Activated gamma-delta T cell treated with anti-CD3 and anti-CD28 coated beads, Interleukin-2, amount 50 U/mL, for 16 hours (primary cell): Measurements from ENCODE around the gene PLA2G2A.
"Not testable (repeated sequence)": the region's sequence is repeated elsewhere in the genome, so short reads cannot be mapped to it uniquely, and the experiment has no call there.

Experiments used
- DNase-seq: peaks from one replicate; pipeline ENCODE4 v3.0.0-alpha.2; 2020; ENCODE audit warnings: low read depth

The PLA2G2A gene

DNA sequence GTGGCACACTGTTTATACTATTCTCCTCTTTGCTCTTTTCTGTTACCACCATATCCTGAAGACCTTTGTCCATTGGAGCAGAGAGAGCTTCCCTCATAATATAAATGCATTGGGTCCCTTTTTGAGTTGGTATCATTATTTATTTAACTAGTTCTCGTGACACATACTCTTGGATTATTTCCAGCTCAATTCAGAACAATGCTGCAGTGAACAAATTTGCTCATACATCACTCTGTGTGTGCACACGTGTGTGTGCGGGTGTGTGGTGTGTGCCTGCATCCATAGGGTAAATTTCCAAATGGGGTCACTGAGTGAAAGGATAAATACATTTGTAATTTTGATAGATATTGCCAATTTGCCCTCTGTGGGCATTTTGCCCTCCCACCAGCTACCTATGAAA, 5.8 kb downstream of the PLA2G2A start:
- no peak for DNase-seq

DNA sequence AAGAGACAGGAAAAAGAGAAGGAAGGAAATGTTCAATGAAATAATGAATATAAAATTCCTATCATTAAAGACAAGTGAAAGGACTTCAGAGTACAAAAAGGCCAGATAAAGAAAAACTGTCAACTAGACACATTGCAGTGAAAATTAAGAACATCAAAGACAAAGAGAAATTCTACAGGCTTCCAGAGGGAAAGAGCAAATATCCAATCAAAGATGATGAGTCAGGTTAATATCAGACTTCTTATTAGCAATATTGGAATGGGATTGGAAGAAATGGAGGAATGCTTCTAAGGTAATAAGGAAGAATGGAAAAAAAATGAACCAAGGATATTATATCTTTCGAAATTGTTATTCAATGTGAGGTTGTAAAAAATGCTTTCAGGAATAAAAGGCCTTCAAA, 7.8 kb downstream of the PLA2G2A start:
- DNase-seq, result no peak

DNA sequence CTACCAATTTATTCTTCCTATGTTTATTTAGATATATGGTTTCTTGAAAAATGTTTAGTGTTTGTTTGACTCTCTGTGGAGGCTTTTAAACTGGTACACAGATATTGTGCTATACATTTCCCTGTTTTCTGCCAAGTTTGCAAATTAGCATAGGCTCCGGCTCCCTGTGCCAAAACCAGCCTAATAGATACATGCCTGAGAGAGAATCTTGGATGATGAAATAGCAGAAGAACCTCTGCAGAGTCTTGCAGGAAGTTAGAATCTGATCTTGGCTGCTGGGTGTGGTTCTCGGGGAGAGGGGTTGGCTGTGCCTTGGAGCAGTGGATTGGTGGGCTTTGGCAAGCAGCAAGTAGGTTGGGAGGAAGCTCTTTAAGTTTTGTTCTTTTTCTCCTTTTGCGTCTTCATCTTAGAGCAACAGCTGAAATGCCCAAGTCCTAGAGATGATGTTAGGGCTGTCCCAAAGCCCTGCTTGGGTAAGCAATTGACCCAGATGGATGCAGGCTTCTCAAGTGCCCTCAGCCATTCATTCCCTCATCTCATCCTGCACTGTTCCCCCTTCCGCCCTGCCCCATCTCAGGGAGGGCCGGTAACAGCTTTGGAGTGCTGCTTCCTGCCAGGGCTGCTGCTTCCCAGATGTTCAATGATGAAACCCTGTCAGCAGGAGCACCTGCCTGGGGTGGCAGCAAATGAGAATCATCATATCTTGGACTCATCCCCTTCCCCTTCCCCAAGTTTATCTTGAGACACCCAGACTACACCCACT, 9.3 kb downstream of the PLA2G2A start:
- DNase-seq, result no peak

DNA sequence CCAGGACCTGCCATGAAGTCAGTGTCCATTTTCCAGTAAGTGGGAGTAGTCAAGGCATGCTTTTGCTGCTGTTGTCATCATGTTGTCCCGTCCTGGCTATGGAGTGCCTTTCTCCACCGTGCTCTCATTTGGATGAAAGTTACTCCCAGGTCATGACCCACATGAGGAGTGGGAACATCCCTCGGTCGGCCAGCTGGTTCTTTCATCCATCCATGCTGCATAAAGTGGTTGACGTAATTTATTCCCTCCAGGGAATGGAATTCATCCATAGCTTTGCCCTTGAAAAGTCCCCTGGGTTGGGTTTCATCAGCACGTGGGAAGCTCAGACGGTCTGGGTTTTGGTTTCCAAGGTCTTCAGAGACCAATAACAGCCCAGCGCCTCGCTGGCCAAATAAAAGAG, 11.6 kb downstream of the PLA2G2A start:
- DNase-seq, result no peak

DNA sequence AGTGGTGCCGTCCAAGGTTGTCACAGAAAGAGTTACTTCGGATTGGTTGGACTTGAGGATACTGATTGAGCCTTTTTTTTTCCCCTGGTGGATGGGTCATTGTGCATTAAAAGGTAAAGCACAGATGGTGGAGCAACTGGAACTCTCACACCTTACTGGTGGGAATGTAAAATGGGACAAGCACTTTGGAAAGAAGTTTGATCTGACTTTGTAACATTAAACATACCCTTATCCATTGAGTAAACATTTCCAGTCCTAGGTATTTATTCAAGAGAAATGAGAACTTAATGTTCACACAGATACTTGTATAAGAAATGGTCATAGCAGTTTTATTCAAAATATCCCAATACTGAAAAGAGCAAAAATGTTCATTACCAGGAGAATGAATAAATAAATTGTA, 14.9 kb downstream of the PLA2G2A start:
- no peak for DNase-seq

DNA sequence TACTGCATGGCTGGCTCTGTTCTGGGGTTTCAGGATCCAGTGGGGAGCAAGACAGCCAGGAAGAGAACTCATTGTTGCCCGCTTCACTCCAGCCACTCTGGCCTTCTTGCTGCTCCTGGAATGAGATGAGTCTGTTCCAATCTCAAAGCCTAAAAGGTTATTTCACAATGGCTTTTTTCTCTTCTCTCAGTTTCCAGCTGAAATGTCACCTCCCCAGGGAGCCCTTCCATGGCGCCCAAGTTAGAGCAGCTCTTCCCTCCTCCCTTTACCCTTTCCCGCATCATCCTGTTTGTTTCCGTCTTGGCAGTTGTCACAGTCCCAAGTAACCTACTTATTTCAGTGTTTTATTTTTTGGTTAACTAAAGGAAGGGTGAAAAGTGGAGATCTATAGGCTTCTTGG, 15.8 kb downstream of the PLA2G2A start:
- DNase-seq, result no peak

DNA sequence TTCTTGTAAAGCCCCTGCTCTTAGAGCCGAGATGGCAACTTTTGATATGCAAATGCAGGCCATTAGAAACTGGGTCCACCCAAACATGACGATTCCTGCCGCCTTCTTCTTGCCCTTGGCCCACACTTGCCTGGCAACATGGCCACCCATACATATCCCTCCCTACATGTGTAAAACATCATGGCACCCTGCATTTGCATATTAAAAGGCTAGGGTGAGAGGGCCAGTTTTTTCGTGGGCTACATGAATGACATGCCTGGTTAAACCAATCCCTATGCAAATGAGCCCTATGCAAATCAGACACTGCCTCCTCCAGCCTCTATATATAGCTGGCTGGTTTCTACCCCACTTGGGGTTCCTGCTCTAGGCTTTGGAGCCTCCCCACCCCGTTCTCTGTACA, 18.8 kb downstream of the PLA2G2A start:
- DNase-seq, result no peak

DNA sequence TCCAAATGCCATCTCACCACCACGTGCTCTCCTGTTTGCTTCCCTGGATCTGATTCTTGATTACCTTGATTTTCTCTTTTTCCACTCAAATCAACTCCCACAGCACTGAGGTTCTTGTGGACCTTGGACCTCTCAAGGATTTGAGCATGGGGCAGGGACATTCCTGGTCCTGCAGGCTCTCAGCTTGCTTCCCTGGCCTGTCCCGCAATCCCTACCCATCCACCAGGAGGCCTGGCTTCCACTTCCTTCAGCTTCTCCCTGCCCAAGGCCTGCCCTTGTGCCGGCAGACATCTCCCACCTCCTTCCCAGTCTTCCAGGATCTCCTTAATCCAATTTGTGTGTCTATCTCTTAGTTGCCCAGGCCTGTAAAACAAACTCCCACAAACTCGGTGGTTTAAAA, 21.6 kb downstream of the PLA2G2A start:
- DNase-seq, result no peak

DNA sequence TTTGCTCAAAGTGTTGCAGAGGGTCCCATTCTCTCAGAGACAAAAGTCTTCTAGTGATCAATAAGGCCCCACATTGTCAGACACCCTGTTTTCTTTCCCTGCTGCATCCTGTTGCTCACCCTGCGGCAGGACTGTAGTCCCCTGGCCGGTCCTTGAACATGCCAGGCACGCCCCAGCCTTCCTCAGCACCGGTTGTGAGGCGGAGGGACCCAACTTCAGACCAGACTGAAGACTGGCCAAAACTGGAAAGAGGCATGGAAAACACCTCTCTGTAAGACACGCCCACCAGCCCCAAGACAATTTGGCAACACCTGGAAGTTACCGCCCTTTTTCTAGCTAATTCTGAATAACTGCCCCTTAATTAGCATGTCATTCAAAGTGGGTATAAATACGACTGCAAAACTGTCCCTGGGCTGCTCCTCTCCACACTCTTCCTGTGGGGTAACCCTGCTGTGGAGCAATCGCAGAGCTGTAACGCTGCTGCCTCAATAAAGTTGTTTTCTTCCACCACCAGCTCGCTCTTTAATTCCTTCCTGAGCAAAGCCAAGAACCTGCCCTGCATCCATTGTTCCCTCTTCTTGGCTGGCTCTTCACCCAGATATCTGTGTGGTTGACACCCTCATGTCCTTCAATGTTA, 23.8 kb downstream of the PLA2G2A start:
- DNase-seq, result no peak

DNA sequence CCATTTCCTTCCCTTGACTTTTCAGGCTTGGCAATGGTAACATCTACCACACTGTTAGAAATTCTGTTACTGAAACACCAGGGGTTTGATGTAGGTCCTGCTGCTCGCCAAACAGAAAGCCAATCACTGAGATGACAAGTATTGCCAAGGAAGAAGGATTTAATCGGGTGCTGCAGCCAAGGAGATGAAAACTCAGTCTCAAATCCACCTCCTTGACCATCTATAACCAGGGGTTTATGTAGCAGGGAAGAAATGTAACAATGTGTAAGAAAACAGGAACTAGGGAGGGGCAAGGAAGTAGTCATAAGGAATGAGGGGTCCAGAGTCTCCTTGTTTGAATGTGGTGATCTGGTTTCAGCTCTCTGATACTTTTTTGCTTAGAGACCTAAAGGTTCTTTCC, 25.4 kb downstream of the PLA2G2A start:
- DNase-seq, result no peak

DNA sequence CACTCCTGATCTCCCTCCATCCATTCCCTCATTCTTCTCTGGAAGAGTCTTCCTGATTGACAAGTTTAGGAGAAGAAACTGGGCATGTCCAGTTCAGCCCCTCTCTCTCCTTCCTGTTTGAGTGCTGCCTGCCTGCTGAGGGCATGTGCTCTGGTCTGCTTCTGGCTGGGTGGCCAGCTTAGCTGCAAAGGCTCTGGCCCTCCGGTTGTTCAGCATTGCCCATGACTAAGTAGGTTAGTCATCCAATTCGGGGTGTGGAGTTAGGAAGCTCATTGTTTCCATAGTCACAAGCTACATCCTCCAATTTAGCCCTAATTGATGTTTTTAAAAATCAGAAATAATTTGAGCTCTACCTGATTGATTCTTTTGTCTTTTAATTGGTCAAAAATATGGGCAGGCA, 30.4 kb downstream of the PLA2G2A start:
- DNase-seq, result no peak

DNA sequence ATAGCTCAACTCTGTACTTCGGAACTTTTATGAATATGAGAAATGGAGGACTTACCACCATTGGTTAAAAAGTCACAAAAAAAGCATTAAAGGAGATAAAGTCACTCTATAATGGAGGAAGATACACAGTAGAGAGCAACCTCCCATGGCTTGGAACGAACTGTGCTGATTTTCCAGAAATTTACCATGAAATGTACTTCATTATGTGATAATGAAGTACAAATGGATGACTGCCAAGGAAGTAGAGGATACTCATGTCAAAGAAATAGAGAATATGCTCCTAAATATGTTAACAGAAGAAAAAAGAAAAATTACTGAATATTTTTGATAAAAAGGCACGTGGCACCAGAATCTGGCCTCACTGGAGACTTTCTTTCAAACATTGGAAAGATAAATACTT, 32.4 kb downstream of the PLA2G2A start:
- no peak for DNase-seq

DNA sequence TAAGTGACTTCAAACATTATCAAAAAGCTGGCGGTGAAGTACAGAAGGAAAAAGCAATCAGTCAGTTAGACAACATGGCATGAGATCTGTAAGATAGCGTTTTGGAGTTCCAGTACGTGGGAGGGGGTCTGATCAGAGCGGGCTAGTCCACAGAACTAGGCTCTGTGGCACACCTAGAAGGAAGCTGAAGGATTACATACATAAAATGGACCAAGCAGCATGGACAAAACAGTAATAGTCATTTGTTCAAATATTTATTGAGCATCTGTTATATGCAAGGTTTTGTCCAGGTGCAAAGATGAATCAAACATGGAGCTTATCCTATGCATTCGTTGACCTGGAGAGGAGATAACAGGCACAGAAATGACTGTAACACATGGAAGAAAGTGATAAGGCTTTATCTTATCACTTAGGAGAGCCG, 33.1 kb downstream of the PLA2G2A start:
- DNase-seq, result no peak

DNA sequence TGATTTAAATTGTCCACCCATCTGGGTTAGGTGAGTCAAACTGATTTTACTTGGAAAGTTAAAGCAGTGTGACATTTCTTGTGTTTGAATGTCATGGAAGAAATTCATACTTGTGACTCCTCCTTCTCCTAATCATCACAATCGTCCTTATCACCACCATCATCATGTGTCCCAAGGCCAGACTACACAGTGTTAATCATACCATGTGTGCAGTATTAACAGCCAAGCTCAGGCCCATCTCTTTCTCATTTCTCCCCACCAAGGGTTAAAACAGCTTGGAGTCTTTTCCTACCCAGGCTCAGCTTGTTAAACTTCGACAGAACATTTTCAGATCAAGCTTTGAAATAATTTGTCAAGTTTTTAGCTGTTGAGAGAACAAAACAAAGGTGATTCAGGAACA, 33.5 kb downstream of the PLA2G2A start:
- DNase-seq, result no peak

DNA sequence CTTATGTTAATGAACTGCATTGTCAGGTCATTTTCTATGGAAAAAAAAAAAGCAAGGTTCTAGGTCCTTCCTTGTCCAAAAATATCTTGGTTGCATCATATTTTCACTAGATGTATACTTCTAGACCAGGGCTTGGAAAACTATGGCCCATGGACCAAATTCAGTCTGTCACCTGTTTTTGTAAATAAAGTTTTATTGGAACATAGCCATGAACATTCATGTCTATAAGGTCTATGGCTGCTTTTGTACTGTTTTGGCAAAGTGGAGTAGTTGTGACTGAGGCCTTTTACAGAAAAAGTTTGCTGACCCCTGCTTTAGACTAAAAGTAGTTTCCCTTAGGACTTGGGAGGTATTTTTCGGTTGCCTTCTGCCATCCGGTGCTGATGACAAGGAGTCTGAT, 36.8 kb downstream of the PLA2G2A start:
- no peak for DNase-seq

DNA sequence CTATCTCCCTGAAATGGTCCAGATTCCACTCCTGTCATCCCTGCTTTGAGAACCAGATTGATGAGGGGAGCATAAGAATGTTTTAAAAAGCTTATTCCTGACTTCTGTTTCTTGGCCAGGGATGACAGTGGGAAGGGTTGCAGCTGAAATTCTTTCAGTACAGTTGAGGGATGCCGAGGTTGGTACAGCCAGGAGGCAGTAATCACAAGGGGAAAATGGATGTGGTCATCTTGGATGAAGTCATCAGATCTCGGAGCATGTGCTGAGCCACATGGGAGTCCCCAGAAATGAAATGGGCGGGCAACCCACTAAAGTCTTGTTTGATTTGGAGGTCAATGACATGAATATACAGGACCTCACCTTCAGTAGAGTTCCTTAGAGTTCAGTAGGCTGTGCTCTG, 37.3 kb downstream of the PLA2G2A start:
- DNase-seq, result no peak

DNA sequence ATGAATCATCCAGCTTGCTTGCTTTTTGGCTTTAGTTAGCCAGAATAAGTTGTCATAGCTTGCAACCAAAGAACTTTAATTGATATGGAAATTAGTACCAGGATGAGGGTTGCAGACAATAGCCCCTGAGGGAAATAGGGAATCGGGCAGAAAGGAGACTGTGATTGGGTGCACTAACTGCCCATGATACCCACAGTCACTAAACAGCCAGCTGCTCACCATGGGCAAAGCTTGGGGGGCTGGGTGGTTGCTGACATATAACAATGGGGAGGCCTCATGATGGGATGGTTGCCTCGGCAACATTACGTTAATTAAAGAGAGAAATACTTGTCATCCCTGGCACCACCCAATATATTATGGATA, 38.2 kb downstream of the PLA2G2A start:
- DNase-seq, result no peak

DNA sequence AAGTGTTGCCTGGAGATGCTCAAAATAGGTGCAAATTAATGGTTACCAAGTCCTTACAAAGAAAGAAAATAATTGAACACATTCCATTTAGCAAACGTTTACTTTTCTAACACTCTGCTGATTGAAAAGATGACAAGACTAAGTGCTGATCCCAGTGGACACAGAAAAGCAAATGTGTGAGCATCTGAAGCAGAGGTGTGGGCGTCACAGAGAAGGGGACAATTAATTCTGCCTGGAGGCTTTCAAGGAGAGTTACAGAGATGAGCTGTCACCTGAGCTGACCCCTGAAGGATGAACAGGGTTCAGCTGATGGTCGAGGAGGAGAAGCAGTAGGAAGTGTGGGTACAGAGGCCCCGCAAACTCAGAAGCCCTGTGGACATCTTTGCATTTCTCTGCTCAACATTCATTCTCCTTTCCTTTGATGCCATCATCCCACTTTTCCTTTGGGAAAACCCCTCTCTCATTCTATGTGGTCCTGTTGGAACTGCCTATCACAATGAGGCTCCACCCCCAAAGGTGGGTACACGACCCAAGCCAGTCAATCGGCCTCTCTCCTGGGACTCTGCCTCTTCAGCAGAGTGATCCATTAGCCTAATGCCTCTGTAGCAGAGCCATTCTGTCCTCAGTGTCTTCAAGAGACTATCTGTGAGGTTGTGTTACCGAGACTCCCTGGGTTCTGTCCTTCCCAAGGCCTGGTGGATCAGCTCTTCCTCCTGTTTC, 38.8 kb downstream of the PLA2G2A start:
- DNase-seq, result no peak

DNA sequence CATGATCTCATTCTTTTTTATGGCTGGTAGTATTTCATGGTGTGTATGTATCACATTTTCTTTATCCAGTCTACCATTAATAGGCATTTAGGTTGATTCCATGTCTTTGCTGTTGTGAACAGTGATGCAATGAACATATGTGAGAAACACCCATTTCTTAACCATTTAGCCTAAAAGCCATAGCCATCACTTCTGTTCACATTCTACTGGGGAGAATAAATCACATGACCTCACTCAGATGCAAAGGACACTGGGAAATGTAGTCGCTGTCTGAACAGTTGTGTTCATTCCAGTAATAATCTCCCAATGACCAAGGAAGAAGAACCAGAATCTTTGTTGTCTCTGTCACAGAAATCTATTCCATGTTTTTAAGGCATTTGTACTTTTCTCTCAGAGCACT, 40.9 kb downstream of the PLA2G2A start:
- DNase-seq, result no peak

DNA sequence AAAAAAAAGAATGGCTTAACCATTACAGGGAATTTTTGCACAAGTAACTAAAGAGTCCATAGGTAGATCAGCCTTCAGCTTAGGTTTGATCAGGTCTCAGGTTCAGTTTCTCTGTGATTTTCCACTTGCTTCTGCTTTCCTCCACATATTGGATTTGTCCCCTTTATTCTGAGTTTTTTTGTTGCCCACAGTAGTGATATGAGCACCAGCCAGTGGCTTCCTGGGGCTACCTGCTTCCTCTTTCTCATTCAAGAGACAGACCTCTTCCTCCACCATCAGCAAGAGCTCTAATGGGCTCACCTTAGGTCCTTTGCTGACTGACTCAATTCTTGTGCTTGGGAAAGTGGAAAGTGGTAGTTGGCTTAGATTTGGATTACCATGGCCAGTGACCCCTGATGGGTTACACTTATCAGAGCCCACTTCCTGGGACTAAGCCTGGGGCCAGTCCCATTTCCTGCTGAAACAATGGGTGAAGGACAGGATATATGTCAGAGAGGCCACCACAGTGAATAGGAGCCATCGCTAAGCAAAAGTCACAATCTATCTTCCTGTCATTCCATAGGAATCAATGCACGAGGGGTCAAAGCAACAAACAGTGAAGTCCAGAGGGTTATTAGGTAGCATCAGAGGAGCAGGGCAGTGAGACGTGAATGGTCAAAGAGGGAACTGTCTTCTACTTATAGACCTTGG, 43.2 kb downstream of the PLA2G2A start:
- DNase-seq, result no peak

DNA sequence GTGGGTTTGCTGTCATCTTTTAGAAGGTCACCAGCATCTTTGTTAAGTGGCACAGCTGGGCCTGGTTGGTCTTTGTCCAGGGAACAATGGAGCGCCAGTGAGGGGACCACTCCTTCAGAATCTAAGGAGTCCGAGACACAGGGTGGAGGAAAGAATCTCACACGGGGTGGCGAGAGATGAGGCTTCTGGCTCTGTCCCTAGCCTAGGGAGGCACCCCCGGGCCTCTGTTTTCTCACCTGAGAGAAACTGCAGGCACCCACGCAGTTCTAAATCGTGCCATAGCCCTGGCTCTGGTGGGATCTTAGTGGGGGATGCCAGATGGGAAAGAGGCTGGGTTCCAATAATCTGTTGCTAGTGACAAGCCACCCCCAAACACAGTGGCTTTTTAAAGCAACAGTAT, 45.1 kb downstream of the PLA2G2A start:
- no peak for DNase-seq

DNA sequence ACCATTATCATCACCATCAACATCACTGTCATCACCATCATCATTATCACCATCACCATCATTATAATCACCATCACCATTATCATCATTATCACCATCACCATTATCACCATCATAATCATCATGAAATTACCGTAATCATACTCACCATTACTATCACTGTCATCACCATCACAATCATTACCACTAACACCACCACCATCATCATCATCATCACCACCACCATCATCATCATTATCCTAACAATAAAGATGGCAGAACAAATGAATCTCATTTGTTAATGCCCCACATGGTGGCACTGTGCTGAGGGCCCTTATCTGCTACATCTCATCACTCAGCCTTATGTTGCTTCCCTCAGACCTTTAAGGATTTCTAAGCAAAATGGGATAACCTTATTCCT, 46.6 kb downstream of the PLA2G2A start:
- DNase-seq, result no peak

DNA sequence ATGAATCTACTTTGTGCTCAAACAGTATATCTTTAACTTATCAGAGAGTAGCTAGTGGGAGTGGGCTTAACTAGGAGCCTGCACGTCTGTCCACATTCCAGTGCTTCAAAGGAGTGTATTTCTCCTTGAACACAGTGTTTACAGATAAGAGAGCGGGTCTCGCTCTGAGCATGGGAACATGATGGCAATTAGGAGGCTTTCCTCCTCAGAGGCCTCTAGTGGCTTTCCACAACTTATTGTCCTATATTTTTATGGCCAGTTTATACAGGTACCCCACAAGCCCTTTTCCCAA, 52.3 kb downstream of the PLA2G2A start:
- DNase-seq, result not testable (repeated sequence)
